Stimulated activated CD8-positive, alpha-beta memory T cell treated with anti-CD3 and anti-CD28 coated beads, Interleukin-2, amount 100 ng/mL, for 1 hour (primary cell): ENCODE data around the gene HOXB13.

ENCODE experiments used
- DNase-seq, 2 donors: peaks; one replicate each; pipeline ENCODE4 v3.0.0-alpha.2; 2020; ENCODE audit warnings: low read depth in 2 of 2

Gene HOXB13

DNA sequence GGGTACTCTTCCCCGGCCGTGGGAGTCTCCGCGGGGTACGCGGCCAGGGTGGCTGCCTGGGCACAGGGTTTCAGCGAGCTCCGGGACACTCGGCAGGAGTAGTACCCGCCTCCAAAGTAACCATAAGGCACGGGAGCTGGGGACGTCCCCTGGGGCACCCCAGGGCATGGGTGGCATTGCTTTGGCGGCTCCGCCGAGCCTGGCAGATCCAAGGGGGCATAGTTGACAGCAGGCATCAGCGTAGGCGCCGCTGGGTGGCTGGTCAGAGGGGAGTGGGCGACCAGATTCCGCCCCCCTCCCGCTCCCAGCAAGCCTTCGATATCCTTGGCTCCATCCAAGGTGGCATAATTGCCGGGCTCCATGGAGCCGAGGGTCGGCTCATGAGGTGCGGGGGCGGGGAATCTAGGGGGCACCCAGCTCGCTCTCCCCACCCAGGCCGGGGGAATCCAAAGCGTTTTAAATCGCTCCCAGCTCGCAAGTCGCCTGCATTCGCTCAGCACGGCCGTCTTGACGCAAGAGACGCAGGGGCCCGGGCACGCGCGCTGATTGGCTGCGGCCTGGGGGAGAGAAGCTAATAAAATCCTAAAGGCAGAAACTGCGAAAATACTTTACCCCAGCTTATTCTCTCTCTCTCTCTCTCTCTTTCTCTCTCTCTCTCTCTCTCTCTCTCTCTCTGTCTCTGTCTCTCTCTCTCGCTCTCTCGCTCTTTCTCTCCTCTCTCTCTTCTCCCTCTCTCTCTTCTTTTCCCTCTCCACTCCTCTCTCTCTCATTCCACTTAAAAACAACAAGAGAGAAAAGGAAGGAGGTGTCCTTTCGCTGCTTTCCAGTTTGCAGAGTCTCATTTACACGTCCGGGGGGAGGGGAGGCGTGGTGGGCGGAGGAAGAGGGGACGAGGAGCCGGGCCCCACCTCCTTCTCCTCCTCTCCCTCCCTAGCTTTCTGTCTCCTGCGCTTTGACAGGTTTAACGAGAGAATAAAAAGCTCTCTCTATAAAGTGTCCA lies at the start of gene HOXB13:
Gene HOXB13 (minus strand): TSS at position 519 of the 1,000 bp plus-strand sequence. CDS start 157 bp downstream, at position 362.
- no peak for DNase-seq

DNA sequence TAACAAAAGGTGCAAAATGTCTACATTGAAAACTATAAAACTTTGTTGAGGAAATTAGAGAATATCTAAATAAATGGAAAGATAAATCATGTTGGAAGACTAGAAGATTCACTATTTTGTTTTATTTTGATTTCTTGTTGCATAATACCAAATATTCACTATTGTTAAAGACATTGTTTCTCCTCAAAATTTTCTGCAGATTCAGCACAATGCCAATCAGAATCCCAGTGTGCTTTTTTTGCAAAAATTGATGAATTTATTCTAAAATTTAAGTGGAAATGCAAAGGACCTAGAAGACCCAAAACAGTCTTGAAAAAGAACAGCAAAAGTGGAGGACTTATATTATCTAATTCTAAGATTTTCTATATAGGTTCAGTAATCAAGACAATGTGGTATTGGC lies 48.1 kb upstream of the HOXB13 start:
- no peak for DNase-seq

DNA sequence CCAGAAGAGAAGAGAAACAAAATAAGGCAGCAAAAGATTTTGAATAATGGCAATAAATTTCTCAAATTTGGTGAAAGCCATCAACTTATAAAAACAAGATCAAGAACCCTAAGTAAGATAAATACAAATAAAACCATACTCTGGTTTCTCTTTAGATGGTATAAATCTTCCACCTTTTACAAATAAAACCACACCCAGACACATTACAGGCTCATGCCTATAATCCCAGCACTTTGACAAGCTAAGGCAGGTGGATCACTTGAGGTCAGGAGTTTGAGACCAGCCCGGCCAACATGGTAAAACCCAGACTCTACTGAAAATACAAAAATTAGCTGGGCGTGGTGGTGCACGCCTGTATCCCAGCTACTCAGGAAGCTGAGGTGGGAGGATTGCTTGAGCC lies 44.7 kb upstream of the HOXB13 start:
- DNase-seq: no peak

GRCh38 chr17:48770954-48771353 lies 42.4 kb upstream of the HOXB13 start:
- no peak for DNase-seq

DNA sequence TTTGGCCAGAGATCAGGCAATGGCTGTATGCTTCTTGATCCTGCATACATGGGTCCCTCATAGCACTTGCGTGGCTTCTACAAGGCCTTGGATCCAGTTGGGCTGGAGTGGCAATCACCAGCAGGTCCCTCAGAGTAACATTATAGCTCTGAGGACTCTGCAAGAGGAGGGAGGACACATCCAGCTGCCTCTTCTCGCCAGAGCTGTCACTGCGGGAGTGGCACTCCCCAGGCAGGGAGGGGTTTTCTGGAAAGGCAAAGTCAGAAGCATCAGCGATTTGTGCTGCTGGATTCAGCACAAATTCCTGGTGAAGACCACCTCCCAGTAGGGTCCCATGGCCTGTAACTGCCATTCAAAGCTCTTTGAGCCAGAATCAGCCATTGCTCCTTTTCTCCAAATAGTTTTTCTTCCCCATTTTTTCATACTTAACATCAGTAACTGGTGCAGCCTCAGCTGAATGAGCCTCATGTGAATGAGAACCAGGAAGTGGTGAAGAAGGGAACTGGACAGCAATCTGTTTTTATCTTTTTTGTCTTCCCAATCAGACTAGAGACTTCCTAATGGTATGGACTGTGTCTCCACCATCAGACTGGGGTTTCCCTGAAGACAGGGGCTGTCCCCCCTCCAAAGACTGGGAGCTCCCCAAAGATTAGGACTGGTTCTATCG lies 40.6 kb upstream of the HOXB13 start:
- no peak for DNase-seq

- no peak for DNase-seq
Measured at GRCh38 chr17:48767263-48767774, 38.8 kb upstream of the HOXB13 start.

DNA sequence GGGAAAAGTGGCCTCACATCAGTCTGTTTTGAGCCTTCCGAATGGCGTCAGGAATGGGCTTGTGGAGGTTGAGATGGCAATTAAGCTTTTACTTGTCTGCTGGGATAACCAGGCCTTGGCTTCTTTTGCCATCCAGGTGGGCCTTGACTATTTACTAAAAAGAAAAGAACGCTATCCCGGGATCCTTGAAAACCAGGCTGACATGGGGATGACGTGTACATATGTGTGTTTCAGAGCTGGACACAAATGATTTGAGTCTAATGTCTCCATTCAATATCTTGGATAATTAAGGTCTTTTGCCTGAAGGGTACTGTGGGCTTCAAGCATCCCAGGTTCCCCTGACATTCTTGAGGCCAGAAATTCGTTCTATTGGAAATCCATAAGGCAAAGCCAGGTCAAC lies 32.6 kb upstream of the HOXB13 start:
- DNase-seq: no peak

DNA sequence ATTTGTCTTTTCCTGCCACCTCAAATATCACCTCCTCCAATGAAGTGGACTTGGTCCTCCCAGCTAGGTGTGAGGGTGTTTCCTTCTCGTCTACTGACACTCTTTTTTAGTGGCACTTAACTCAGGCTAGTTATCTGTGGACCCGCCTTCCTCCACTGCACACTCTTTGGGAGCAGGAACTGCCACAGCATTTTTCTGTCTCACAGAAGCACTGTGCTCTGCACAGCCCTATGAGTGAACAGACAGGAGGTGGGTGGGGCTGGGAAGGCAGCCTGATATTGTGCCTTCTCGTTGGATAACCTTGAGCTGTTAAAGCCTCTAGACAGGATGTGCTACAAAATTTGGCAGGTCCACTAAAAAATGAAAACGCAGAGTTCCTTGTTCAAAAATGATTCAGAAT lies 31.9 kb upstream of the HOXB13 start:
- no peak for DNase-seq

GRCh38 chr17:48759288-48759687 lies 30.7 kb upstream of the HOXB13 start:
- DNase-seq: no peak

DNA sequence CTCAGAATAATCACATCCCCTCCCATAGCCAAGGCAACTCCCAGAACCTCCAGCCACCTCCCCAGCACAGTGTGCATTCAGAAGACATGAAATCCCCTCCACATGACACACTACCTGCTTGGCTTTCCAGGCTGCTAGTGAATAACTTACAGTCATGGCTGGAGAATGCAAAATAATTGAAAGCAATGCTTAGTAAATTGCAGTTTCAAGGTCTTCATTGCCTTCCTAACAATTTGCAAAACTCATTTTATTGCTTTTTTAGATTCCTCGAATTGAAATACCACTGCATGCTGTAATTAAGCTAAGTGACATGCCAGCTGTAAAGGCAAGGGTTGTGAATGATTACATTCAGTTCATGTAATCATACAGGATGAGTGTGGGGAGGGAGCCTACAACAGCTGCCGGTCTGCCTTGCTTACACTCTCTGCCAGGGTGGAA lies 29.0 kb upstream of the HOXB13 start:
- DNase-seq: no peak

- DNase-seq: no peak
Measured at GRCh38 chr17:48756830-48757251, 28.3 kb upstream of the HOXB13 start.

- no peak for DNase-seq
Measured at GRCh38 chr17:48755356-48755755, 26.8 kb upstream of the HOXB13 start.

DNA sequence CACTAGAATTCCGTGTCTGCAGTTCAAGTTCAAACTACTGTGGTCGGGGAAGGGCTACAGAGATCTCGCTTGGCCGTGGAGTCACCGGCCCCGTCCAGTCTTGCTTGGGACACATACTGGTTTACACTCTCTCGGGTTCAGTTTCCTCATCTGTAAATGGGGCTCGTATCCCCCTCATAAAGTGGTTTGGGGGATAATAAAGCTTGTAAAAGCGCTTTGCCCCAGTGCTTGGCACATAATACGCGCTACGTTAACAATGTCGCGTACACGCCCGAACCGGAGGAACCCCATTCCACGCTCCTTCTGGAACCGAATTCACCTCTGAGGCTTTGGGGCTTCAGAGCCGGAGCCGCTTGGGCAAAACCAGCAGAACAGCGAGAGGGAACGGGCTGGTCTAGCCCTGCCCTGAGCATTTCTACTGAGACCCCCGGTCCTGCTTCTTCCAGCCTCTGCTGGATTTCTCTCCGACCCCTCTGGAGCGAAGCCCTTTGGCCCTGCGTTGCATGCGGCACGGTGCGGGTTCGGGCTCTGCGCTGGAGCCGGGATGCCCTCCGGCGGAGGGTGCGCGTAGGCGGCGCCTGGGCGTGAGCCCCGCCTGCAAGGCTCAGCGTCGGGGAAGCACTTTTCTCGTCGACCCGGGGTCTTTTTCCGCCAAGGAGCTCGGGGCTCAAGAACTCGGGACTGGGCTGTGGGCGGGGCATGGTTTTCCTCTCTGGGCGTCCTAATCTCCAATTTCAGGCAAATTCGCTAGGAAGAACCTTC lies 26.1 kb upstream of the HOXB13 start:
- no peak for DNase-seq

DNA sequence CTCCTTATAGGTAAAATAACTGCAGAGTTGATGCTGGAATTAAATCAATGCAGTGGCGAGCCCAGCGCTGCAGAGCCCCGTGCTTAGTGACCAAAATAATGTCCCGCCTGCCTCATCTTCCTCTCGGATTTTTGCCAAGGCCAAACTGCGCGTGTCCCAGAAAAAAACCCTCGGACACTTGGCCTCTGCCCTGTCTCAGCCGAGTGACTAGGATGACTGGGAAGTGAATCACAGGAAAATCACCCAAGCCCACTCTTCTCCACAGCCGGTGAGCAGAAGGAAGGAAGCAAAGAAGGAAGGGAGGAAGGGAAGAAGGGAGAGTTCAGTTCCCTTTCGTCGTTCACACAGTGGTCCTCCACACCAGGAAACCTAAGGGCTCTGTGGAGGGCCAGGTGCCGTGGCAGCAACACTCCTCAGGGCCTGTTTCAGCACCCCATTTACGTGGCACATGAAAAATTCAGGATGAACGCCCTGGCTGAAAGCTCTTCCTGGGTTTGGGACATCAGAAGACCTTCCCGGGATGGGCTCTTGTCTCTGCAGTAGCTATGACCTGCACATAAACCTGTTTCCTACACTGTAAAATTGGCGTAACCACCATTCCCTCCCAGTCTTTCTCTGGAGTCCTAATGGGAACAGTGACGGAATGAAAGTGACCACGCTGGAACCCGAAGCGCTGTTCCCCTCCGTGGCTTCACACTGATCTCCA lies 25.4 kb upstream of the HOXB13 start:
- DNase-seq: no peak

DNA sequence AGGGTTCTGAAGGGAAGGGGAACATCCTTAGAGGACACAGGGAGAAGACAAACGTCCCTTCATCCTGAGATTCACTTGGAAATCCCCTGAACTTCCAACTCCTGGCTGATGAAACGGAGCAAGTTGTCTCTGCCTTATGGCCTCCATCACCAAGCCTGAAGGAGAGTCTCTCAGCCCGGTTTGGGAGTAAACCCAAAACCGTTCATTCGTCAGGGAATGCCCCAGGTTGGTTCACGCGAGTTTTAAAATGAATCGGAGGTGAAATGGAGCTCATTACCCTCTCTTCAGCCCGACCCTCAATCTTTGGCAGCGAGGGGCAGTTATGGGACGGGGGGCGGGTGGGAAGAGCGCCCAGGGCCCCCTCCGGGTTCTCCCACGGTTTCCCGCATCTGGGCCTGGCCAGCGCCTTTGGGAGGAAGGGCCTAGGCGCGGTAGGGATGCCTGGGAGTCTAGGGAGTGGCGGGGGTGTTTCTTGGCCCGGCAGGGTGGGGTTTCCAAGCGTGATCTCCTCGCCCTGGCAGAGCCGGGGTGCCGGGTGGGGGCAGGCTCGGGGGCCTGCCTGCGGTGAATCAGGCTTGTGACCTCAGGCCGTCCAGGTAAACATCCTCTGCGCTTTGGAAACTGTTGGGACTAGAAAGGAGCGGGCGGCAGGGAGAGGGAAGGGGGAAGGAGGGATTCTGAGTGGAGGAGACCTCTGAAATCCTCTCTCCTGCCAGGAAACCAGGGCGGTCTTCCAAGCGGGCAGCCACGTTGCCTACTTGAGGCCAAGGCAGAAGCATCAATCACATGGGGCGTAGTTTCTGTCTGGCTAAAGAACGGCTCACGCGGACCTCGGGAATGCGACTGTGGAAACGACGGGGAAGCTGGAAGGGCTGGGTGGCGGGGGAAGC lies 24.1 kb upstream of the HOXB13 start:
- DNase-seq: no peak

GRCh38 chr17:48751733-48752398 lies 23.3 kb upstream of the HOXB13 start:
- no peak for DNase-seq

DNA sequence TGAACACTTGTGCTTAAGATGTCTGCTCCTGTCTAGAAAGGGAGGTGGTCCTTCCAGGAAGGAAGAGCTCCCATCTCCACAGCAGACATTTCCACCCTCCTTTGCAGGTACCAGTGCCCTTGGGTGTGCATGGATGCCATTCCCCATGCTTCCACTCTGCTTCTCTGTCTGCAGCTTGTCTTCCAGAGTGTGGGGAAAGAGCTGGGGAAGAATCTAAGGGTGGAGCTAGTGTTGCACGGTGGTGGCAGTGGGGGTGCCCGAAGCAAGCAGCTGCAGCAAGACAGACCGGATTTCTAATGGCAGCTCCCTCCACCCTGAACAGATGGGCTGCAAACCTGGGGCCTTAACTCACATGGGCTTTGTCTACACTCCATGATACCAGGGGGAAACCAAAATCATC lies 22.6 kb upstream of the HOXB13 start:
- DNase-seq: no peak

DNA sequence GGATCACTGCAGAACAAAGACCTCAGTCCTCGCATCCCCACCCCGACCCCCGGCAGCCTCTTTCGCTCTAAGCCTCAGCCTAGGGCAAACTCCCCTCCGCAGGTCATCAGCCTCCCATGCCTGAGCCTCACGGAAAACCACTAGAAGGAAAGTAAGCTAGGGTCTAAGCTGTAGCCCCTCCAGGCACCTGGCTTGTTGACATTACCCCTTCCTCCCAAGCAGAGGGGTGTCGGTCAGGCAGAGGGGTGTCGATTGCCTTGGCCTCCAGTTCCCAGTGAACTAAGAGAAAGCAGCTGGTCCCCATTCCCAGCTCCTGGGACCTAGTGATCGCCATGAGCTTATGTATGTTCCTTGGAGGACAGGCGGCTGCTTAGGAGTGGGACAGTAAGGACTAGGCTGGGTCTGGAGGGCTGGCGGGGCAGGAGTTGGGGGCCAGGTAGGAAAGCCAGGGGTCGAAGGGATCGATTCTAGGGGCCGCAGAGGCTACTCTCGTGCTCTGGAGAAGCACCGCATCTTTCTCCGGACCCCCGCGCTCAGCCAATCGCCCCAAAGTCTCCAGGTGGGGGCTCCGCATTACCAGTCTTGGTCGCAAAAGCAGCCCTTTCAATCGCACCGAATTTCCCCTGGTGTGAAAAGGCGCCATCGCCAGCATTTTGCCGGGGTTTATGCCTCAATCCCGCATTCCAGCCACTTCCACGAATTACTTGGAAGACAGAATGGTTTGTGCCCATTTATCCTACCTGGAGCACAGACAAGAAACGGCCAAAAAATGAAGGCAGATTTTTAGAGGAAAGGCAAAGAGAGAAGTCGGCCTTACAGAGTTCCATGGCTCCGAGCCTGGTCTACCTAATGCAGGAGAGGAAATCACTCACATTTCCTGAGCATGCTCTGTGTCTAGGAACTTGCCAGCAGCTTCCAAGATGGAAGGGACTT lies 21.3 kb upstream of the HOXB13 start:
- no peak for DNase-seq
